ENCODE measurements around the gene OXA1L. TPM values are rescaled to one million over a fixed set of nuclear protein-coding genes. Genes with fewer than 3 reads are reported as not detected.
"Not testable (repeated sequence)": the region's sequence is repeated elsewhere in the genome, so short reads cannot be mapped to it uniquely, and the experiment has no call there.

Gene OXA1L
- total RNA-seq, 1 donor from 2014 or later = 114 TPM

GRCh38 chr14:22800346-22800745 lies 33.9 kb downstream of the OXA1L start:
- TF ChIP-seq CTCF (IDR thresholded peaks at IDR 0.05) = no peak
- H3K27me3 Mint-ChIP-seq (ENCODE audit: unreplicated experiment) = peaks cover 48% of the 10 kb centered on the region
- H3K4me1 Mint-ChIP-seq (ENCODE audit: unreplicated experiment) = no peaks in the 10 kb centered on the region
- no peaks in the 10 kb centered on the region for H3K9me3 Mint-ChIP-seq (ENCODE audit: unreplicated experiment)
- H3K36me3 Mint-ChIP-seq (ENCODE audit: unreplicated experiment) = no peaks in the 10 kb centered on the region
- no peak overlapping the region for H3K27ac Mint-ChIP-seq (ENCODE audit: unreplicated experiment)
- no peak for DNase-seq (ENCODE audit: extremely low spot score, unreplicated experiment)
- H3K4me3 Mint-ChIP-seq (ENCODE audit: unreplicated experiment) = no peak overlapping the region

- Mint-ChIP-seq H3K4me3 (ENCODE audit: unreplicated experiment) (no peak overlapping the region), H3K9me3 (ENCODE audit: unreplicated experiment) (no peaks in the 10 kb centered on the region), H3K27ac (ENCODE audit: unreplicated experiment) (no peak overlapping the region), H3K36me3 (ENCODE audit: unreplicated experiment) (no peaks in the 10 kb centered on the region), H3K4me1 (ENCODE audit: unreplicated experiment) (no peaks in the 10 kb centered on the region), H3K27me3 (ENCODE audit: unreplicated experiment) (peaks cover 38% of the 10 kb centered on the region)
- no peak for TF ChIP-seq CTCF (IDR thresholded peaks at IDR 0.05)
- DNase-seq (ENCODE audit: extremely low spot score, unreplicated experiment) = no peak
These were observed 35.2 kb downstream of the OXA1L start for GRCh38 chr14:22801716-22802115.

- DNase-seq (ENCODE audit: extremely low spot score, unreplicated experiment) = no peak
- Mint-ChIP-seq H3K9me3 (ENCODE audit: unreplicated experiment) (no peaks in the 10 kb centered on the region), H3K4me3 (ENCODE audit: unreplicated experiment) (no peak overlapping the region), H3K36me3 (ENCODE audit: unreplicated experiment) (no peaks in the 10 kb centered on the region), H3K27ac (ENCODE audit: unreplicated experiment) (no peak overlapping the region), H3K4me1 (ENCODE audit: unreplicated experiment) (no peaks in the 10 kb centered on the region), H3K27me3 (ENCODE audit: unreplicated experiment) (peaks cover 31% of the 10 kb centered on the region)
- TF ChIP-seq CTCF (IDR thresholded peaks at IDR 0.05) = no peak
These were observed 36.6 kb downstream of the OXA1L start for GRCh38 chr14:22802860-22803686.

- DNase-seq (ENCODE audit: extremely low spot score, unreplicated experiment) = no peak
- Mint-ChIP-seq H3K27me3 (ENCODE audit: unreplicated experiment) (peaks cover 26% of the 10 kb centered on the region), H3K4me1 (ENCODE audit: unreplicated experiment) (no peaks in the 10 kb centered on the region), H3K9me3 (ENCODE audit: unreplicated experiment) (no peaks in the 10 kb centered on the region), H3K4me3 (ENCODE audit: unreplicated experiment) (no peak overlapping the region), H3K27ac (ENCODE audit: unreplicated experiment) (no peak overlapping the region), H3K36me3 (ENCODE audit: unreplicated experiment) (no peaks in the 10 kb centered on the region)
- TF ChIP-seq CTCF (IDR thresholded peaks at IDR 0.05) = no peak
These were observed 37.1 kb downstream of the OXA1L start for GRCh38 chr14:22803687-22803974.

- not testable (repeated sequence) for H3K9me3 Mint-ChIP-seq (ENCODE audit: unreplicated experiment); H3K27ac Mint-ChIP-seq (ENCODE audit: unreplicated experiment); H3K4me1 Mint-ChIP-seq (ENCODE audit: unreplicated experiment)
These were observed 38.7 kb downstream of the OXA1L start for GRCh38 chr14:22805235-22805634.

More at GRCh38 chr14:22805235-22805634, 38.7 kb downstream of the OXA1L start:
- peaks cover 15% of the 10 kb centered on the region for H3K27me3 Mint-ChIP-seq (ENCODE audit: unreplicated experiment)
- not testable (repeated sequence) for H3K4me3 Mint-ChIP-seq (ENCODE audit: unreplicated experiment); DNase-seq (ENCODE audit: extremely low spot score, unreplicated experiment); H3K36me3 Mint-ChIP-seq (ENCODE audit: unreplicated experiment)
